DND-41 (cell line): ENCODE data around the gene USP48.

Experiments used
- ATAC-seq: fragments of 200-7000 bp; cut with Tn5 transposase; 3 replicates; pipeline ENCODE4 v1.9.1; 2021; ENCODE audit warnings: low read depth; ENCODE audit not compliant: insufficient read depth
- DNase-seq: peaks from one replicate; pipeline ENCODE4 v3.0.0-alpha.2; 2020
- H2AFZ ChIP-seq: 2 replicates; pipeline ENCODE4 v1.6.0; 2012; ENCODE audit warnings: low read depth, low read length
- H3K27ac ChIP-seq: 2 replicates; pipeline ENCODE4 v1.5.1; 2012; ENCODE audit warnings: low read length, inconsistent platforms
- H3K27me3 ChIP-seq: fragments of 200-600 bp; sonication (generic); 2 replicates; pipeline ENCODE4 v1.6.0; 2012; ENCODE audit warnings: low read length, mild to moderate bottlenecking, inconsistent platforms; ENCODE audit not compliant: insufficient read depth, poor library complexity
- H3K36me3 ChIP-seq: 2 replicates; pipeline ENCODE4 v1.5.1; 2012; ENCODE audit warnings: low read length, inconsistent platforms; ENCODE audit not compliant: insufficient read depth
- H3K4me1 ChIP-seq: 2 replicates; pipeline ENCODE4 v1.5.1; 2012; ENCODE audit warnings: mild to moderate bottlenecking, low read length; ENCODE audit not compliant: insufficient read depth
- H3K4me2 ChIP-seq: 2 replicates; pipeline ENCODE4 v1.6.0; 2012; ENCODE audit warnings: mild to moderate bottlenecking, moderate library complexity, low read length, inconsistent platforms; ENCODE audit not compliant: insufficient read depth
- H3K4me3 ChIP-seq, 2 experiments: fragments of 200-600 bp in 1 of 2; shearing (Covaris generic) in 1 of 2; 2 replicates each; pipeline ENCODE4 v1.5.1; 2012 to 2016; ENCODE audit warnings: inconsistent platforms in 2 of 2, low read length in 2 of 2, mild to moderate bottlenecking in 2 of 2, low read depth in 1 of 2, moderate library complexity in 1 of 2
- H3K79me2 ChIP-seq: 2 replicates; pipeline ENCODE4 v1.6.0; 2012; ENCODE audit warnings: low read length, inconsistent platforms; ENCODE audit not compliant: insufficient read depth
- H3K9ac ChIP-seq: 2 replicates; pipeline ENCODE4 v1.6.0; 2012; ENCODE audit warnings: low read depth, mild to moderate bottlenecking, inconsistent platforms, low read length, moderate library complexity
- H3K9me3 ChIP-seq: 2 replicates; pipeline ENCODE4 v1.5.1; 2012; ENCODE audit warnings: low read length, moderate library complexity, mild to moderate bottlenecking, inconsistent platforms; ENCODE audit not compliant: insufficient read depth, severe bottlenecking
- H4K20me1 ChIP-seq: 2 replicates; pipeline ENCODE4 v1.6.0; 2012; ENCODE audit warnings: low read length; ENCODE audit not compliant: insufficient read depth
- CTCF ChIP-seq: IDR thresholded peaks from 2 replicates; pipeline ENCODE4 v1.5.1; 2012; ENCODE audit warnings: borderline replicate concordance, low read length, moderate library complexity, mild to moderate bottlenecking; ENCODE audit not compliant: poor library complexity, severe bottlenecking; ENCODE audit errors: extremely low read depth
- EZH2 ChIP-seq: IDR thresholded peaks from 3 replicates; pipeline ENCODE4 v1.6.1; 2012; ENCODE audit warnings: borderline replicate concordance, low read depth, mild to moderate bottlenecking, moderate library complexity, low read length, inconsistent platforms; ENCODE audit not compliant: severe bottlenecking

Gene USP48

GRCh38 chr1:21755067-21755466 lies 27.9 kb downstream of the USP48 start:
- no peak for DNase-seq
- H3K79me2 ChIP-seq: peaks cover 40% of the 10 kb centered on the region
- no peak overlapping the region for H3K9ac ChIP-seq
- H3K27me3 ChIP-seq: no peaks in the 10 kb centered on the region
- no peak overlapping the region for H3K4me3 ChIP-seq
- no peak for ATAC-seq
- H3K36me3 ChIP-seq: peaks cover 67% of the 10 kb centered on the region
- H3K9me3 ChIP-seq: no peaks in the 10 kb centered on the region
- TF ChIP-seq CTCF (no peak), EZH2 (no peak)
- H3K4me1 ChIP-seq: no peaks in the 10 kb centered on the region
- H2AFZ ChIP-seq: no peak overlapping the region
- H3K27ac ChIP-seq: no peak overlapping the region
- no peak overlapping the region for H3K4me2 ChIP-seq
- H4K20me1 ChIP-seq: peaks cover 33% of the 10 kb centered on the region

GRCh38 chr1:21754583-21754982 lies 28.4 kb downstream of the USP48 start:
- DNase-seq: no peak
- peaks cover 29% of the 10 kb centered on the region; the same call in 1 of the 2 replicates for H4K20me1 ChIP-seq
- no peak for TF ChIP-seq CTCF
- no peak for TF ChIP-seq EZH2
- no peak overlapping the region for H3K4me2 ChIP-seq
- H3K9ac ChIP-seq: no peak overlapping the region
- peaks cover 35% of the 10 kb centered on the region for H3K79me2 ChIP-seq
- no peaks in the 10 kb centered on the region for H3K27me3 ChIP-seq
- H3K36me3 ChIP-seq: peaks cover 72% of the 10 kb centered on the region
- no peak for ATAC-seq
- H3K4me1 ChIP-seq: no peaks in the 10 kb centered on the region
- H2AFZ ChIP-seq: no peak overlapping the region
- H3K4me3 ChIP-seq: no peak overlapping the region
- no peaks in the 10 kb centered on the region for H3K9me3 ChIP-seq
- H3K27ac ChIP-seq: no peak overlapping the region

GRCh38 chr1:21752186-21752585 lies 30.8 kb downstream of the USP48 start:
- no peak overlapping the region for H3K4me2 ChIP-seq
- H3K79me2 ChIP-seq: peaks cover 11% of the 10 kb centered on the region

More at GRCh38 chr1:21752186-21752585, 30.8 kb downstream of the USP48 start:
- no peaks in the 10 kb centered on the region for H3K4me1 ChIP-seq
- TF ChIP-seq CTCF (no peak), EZH2 (no peak)
- no peaks in the 10 kb centered on the region for H3K9me3 ChIP-seq
- H3K36me3 ChIP-seq: peaks cover 87% of the 10 kb centered on the region
- H3K4me3 ChIP-seq: no peak overlapping the region
- peaks cover 7% of the 10 kb centered on the region; the same call in 1 of the 2 replicates for H4K20me1 ChIP-seq
- no peak overlapping the region for H3K9ac ChIP-seq
- H2AFZ ChIP-seq: no peak overlapping the region
- no peak for DNase-seq
- H3K27ac ChIP-seq: no peak overlapping the region
- no peaks in the 10 kb centered on the region for H3K27me3 ChIP-seq
- no peak for ATAC-seq
